Stimulated activated CD8-positive, alpha-beta memory T cell treated with anti-CD3 and anti-CD28 coated beads, Interleukin-7, amount 100 ng/mL, for 48 hours (primary cell): ENCODE results near the gene COL12A1.

Source experiments
- DNase-seq, 2 donors: peaks; one replicate each; pipeline ENCODE4 v3.0.0-alpha.2; 2020; ENCODE audit warnings: low read depth in 1 of 2; ENCODE audit errors: extremely low read depth in 1 of 2

COL12A1 gene

DNA sequence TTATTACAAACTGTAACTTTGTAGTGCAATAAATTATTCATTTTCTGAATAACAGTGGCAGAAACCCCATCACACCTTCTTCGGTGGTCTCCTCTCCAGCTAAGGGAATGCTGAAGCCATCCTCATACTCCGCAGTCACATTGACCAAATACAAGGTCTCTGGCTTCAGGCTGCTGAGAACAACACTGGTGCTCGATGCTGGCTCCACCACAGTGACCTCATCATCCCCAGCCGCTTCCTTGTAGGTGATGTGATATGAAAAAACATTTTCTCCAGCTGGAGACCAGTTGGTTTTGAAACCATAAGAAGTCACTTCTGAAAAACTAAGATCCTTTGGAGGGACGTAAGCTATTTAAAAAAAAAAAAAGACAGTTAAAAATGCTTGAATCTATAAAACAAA is 25.0 kb downstream of the COL12A1 start:
- no peak for DNase-seq

DNA sequence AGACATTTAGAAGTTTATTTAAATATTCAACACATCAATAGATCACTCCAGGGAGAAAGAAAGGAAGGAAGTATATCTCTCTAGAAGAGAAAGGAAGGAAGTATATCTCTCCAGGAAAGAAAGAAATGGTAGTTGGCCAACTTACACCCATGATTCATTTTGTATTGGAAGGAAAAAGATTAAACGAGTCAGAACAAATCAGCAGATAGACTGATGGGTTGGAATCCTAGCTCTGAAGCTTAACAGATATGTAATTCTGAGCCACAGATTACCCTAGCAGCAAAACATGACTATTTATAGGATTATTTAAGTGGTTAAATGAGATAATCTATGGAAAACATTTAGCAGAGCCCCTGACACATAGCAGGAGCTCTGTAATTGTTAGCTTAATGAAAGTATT is 27.1 kb downstream of the COL12A1 start:
- DNase-seq = no peak

DNA sequence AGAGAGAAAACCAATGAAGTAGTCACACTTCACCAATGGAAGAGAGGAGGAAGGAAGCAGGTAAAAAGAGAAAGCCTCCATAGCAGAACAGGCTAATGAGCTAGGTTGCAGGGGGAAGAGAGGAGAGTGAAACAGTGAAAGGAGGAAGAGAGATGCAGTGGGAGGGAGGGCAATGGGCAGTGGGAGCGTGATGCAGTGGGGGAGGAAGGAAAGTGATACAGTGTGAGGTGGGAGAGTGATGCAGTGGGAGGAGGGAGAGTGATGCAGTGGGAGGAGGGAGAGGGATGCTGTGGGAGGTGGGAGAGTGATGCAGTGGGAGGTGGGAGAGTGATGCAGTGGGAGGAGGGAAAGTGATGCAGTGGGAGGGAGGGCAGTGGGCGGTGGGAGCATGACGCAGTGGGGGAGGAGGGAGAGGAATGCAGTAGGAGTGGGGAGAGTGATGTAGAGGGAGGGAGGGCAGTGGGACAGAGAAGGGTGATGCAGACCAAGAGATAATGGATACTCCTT is 29.7 kb downstream of the COL12A1 start:
- no peak for DNase-seq

DNA sequence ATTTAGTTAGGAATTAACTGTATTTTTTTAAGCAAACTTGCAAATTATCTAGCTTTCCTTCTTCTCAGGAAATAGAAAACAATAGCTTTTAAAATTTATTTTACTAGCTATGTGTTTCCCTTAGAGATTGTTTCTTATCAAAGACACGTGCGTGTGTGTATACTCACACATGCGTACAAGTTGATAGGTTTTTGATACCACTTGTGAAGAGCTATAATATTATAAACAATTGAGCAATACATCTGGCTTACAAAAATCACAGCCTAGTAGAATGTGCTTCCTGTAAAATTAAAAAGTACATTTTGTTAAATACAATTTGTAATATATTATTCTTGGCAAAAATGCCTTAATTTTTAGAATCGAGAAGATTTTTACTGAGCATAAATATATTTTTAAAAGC is 33.9 kb downstream of the COL12A1 start:
- no peak for DNase-seq

DNA sequence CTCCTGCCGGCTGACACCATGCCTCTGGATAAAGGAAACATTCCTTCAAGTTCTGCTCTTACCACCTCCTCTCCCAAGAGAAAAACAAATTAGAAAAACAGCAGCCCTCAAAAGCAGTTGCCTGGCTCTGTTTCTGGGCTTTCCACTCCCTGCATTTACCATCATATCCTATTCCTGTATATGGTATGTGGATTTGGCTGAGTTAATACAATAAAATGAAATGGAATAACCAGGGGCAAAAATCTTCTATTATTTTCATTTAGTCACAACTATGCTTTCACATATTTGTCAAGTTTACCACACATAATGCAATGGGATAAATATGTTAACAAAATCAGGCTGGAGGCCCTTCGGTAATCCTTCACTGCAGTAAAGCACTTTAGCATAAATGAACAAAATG is 34.3 kb downstream of the COL12A1 start:
- no peak for DNase-seq

DNA sequence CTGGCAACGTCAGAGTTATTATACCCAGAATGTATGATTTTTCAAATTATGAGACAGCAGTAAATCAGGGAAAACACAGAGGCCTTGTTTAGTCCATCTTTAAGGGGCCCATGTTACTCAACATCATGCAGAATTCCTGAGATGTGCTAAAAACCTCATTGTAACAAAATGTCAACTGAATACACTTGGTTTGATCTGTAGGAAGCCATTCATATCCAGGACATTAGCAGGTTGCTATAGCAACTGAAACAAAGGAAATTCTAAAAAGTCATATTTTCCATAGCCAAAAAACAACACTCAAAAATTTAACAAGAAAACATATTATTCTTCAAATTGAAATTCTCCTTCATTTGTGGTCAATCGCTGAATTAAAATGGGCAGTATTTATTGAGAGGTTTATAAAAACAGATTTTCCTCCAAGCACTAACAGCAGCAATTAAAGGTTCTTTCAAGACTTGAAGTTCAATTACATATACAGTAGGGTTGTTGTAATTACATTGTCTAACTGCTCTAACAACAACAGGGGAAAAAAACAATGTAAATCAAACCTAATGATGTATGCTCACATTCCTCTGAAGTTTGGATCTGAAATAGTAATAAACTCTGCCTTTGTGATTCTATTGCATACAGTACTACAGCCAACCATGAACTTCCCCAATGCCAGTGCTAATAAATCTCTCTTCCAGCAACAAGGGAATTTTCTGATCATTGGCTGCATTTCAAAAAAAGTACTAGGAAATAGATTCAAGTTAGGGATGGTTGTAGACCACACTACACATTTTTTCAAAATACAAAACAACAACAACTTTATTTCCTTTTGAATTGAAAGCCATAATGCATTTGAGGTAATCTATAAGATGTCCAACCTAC is 34.9 kb downstream of the COL12A1 start:
- DNase-seq = no peak

DNA sequence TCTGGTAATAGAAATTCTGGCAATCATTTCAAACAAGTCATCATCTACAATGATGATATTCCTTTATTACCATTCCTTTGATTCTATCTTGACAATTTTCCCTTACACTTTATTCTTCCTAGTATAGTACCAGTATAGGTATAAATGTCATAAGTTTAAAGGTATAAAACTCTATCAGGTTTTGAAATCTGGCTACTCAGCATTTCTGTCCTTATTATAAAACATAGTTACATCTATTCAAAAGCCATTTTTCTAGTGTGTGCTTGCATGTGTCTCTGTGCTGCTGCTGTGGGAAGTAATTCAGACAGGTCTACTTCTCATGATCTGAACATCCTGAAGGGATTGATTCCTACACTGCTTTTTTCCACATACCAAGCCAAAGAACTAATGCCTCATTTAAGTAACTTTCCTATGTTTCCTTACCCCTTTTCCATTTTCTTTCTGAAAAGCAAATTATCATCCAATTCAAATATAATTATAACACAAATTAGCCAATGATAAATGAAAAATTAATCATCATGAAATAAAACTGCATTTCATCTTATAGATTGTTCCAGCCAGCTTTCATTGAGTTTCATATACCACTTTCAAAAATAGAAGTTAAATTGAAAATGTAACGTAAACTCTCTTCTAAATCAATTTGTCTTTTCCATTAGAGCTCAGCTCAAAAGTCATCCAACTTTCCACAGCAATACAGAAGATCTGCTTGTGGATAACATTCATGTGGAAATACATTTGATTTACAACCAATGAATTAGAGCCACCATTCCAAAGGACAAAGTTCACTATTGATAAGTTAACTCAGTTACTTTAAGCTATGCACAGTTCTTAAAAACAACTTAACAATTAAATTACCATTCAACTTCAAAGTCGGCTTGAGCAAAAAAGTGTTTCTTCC is 35.9 kb downstream of the COL12A1 start:
- no peak for DNase-seq

DNA sequence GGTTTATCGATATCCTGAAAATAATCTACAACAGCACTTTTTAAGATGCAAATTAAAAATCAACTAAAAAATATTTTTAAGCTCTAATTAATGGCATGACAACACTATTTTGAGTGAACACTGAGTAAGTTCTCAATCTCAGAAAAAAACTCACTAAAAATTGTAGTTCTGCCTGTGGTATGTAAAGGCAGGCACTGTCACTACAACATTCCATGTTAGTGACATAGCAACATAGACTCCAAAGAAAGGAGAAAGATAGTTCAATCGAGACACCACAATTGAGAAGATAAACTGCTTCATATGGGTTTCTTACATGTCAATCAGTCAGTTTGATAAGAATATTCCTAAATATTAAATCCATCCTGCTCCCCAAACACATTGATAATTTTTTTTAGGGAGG is 38.0 kb downstream of the COL12A1 start:
- DNase-seq = no peak

DNA sequence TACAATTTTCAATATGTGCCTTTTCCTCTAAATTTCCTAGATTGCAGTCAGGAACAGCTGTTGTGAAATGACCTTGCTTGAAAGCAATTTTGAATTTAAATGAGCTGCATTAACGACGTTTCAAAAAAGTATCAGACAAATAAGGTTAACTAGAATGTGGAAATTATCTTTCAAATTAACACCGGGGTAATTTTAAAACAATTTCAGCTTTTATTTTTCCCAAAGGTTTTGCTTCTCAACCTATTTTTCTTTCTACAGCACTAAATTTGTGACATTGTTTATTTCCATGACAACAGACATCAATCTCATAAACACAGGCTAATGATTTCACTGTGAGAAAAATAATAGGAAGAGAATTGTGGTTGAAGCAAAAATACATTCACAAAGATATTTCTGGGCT is 38.5 kb downstream of the COL12A1 start:
- no peak for DNase-seq

DNA sequence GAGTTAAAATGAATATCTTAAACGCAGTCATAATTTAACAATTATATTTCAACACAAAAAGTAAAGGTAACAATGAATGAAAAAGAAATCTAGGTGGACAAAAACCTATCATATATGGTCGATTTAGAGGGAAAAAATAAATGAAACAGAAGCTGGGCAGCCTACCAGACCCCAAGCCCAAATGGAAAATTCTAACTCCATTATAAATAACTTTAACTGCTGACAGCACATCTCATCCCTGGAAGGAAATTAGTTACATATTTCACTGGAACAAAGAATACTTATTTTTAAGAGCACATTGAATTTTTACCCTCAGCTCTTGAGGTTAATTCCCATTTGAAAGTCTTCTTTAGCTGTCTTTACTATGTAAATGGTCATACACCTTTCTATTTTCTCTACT is 39.1 kb downstream of the COL12A1 start:
- no peak for DNase-seq

DNA sequence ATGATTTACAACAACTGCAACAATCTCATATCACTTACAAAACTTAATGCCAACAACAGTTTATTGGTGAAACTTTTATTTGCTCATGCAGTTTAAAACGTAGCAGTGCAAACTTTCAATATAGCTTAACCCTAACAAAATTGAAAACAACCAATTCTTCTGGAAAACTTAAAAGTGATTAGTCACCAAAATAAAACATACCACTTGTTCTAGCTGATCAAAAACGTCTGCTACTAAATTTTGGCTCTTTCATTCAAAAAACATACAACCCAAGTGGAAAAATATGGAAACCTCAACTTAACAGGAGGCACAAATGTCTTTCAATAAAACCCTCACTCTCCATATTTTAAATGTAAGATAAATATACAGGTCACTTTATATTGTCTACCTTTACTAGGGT is 39.6 kb downstream of the COL12A1 start:
- DNase-seq = no peak

DNA sequence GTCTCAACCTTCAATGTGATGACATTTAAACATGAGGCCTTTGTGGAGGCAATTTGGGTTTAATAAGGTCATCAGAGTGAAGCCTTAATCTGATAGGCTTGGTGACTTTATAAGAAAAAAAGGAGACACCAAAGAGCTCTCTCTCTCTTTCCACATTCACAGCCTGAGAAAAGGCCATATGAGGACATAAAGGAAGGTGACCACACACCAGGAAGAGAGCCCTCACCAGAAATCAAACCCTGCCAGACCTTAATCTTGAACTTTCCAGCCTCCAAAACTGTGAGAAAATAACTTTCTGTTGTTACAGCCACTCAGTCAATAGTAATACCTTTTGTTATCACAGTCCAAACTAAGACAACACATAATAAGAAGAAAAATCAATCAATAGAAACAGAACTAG is 47.7 kb downstream of the COL12A1 start:
- no peak for DNase-seq

DNA sequence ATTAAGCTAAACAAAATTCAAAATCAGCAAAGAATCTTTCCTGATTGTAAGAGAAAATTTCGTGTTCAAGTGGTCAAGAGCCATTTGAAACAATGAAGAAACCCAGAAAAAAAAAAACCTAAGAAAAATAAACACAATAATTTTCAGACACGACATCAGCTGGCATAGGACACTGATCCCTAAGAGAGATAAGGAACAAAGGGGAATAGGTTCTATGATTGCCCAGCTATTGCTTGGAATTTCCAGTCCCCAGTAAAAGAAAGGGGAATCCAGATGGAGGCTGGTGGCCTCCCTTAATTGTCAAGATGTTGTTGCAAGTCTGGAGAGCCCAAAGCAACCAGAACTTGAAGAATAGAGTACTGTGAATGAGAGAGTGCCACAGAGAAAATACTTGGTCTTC is 48.5 kb downstream of the COL12A1 start:
- no peak for DNase-seq

DNA sequence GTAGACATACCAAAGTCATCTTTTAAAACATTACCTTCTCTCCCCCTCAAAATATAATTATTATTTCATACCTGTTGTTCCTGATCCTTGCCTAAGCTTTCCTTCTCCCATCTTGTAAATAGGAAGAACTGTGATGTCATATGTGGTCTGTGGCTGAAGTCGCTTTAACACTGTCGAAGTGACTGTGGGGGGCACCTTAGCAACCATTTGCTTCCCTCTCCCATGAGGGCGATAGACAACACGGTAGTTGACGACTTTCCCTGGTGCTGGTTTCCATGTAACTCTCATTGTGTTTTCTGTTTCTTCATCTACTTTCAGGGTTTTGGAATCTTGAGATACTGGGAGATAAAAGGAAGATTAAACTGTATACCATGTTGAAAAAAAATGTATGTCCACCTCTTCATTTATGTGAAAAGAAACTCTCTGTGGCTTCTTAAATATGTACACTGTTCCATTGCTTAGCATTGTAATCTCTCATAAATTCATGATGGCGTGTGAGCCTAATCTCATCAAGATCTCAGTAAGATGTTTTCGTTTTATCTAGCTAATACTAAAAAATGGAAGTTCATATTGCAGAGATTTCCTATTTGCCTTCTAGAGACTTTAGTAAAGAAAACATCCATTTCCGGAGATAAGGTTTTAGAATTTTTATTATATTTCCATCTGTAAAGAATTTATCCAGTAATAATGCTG is 49.5 kb downstream of the COL12A1 start:
- DNase-seq = no peak

DNA sequence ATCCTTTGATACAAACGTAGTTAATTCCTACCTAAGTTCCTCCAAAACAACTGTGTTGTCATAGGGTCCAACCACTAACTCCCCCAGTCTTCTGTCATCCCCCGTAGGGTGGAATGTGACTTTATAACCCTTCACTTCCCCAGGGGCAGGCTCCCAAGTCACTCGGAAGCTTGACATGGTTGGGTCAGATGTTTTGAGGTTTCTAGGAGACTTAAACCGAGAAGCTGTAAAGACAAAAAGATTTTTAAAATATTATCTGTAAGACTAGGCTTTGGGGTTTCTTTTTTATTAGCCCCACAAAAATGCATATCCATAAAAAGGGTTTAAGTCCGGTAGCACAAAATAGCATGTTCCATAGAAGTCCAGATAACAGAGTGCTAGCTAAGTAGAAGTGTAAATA is 50.2 kb downstream of the COL12A1 start:
- DNase-seq = no peak

DNA sequence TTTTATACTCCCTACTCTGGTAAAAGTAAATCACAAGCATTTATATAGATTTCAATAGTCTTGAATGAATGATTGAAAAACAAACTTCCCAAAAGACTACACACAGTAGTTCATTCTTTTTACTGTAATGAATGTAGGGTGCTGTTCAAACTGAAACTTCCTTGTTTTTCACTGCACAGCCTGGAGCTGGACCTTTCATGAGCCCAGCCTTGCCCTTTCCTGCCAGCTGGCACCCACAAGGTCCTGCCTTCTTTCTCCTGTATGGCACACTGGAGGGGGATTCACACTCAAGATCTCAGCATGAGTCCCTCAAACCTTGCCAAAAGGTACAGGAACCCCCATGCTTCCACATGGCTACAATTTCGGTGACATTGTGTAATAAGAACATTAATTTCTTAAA is 50.9 kb downstream of the COL12A1 start:
- no peak for DNase-seq

DNA sequence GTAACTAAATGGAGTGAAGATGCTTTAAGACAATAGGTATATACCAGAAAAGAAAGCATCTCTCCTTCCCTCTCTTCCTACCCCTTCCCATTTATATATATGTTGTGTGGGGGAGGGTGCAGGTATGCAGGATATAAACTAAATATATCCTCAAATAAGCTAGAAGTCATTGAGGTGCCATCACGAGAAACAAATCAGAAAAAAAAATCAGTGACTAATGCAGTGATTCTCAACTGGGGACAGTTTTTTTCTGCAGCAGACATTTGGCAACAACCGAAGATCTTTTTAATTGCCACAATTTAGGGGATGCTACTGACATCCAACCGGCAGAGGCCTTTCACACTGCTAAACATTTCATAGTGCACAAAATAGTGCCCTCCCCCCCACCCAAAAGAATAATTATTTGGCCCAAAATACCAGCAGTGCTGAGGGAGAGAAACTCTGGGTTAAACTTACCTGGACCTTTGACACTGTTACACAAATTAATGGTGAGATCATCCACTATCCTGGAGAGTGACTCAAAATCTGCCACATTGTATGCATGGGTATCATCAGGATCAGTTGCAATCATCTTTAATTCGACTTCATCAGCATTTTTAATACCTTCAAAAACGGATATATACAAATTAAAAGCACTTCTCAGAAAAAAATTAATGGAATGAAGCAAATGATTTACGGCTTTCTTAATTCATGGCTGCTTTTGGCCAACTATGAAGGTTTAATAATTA is 55.0 kb downstream of the COL12A1 start:
- DNase-seq = no peak

DNA sequence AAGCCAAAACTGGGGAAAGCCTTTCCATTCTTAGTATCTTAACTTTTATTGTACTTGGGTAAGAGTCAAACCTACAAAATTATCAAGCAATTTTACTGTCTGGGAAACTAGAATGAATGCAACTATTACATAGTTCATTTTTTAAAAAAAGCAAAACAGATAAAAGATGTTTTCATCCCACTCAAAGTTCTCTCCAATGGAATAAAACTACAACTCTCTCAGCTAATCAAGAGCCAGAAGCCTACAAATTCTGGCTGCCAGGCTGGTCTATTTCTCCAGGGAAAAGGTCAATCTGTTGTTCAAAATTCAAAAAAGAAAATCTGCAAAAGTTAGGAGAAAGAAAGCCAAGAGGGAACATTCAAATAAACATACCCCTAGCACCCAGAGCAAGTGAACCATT is 56.2 kb downstream of the COL12A1 start:
- no peak for DNase-seq

DNA sequence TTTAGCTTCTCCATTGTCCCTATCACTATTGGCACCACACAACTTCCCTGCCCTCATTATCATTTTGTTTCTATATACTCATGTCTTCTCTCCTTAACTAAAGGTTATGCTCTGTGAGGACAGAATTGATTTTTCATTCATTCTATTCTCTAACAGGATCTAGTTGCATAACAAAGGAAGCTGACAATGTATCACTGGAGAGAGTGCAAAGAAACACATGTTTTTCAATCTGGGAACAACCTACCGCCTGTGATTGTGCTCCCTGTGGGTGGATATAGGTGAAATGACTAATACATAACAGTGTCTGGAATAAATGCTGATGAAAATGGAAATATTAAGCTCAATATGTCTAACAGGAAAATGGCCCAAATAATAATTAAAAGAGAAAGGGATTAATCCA is 56.6 kb downstream of the COL12A1 start:
- no peak for DNase-seq

DNA sequence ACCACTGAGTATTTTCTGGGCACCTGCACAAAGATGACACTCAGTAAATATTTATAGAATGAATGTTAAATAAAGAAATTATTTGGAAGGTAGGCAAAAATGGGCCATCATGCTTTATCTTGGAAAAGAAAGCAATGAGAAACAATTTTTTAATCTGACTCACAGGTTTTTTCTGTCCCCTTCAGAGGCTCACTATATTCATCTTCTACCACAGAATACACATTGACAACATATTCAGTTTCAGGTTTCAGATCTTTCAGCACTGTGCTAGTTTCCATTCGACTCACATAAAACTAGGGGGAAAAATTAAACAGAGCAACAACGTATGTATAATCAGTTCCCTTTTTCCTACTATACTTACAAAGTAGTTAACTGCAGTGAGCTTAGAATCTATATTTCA is 58.3 kb downstream of the COL12A1 start:
- no peak for DNase-seq

DNA sequence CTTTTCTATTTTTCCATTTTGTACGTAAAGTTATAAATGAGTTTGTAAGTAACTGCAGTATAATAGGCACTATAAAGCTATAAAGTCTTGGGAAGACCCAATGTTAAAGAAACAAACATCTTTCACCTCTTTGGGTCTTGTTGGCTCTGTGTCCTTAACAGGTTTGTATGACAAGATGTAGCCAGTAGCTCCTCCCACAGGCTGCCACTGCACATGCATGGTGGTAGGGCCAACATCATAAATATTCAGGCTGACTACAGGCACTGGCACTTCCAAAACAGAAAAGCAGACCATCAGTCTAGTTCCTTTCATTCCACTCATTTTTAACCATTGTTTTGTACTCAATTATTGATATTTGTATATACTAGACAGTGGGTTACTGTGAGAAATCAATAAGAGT is 59.9 kb downstream of the COL12A1 start:
- no peak for DNase-seq
